H1 (cell line): ENCODE data around the gene ADM. TPM values are rescaled to one million over a fixed set of nuclear protein-coding genes. Genes with fewer than 3 reads are reported as not detected.

Experiments used
- ATF2 ChIP-seq: IDR thresholded peaks from 2 replicates; pipeline ENCODE4 v1.6.1; 2012; ENCODE audit warnings: low read length, inconsistent platforms
- POLR2A ChIP-seq, 2 experiments: IDR thresholded peaks; 1 replicate in 1 of 2; 2 replicates in 1 of 2; pipeline ENCODE4 v1.6.1; 2011; ENCODE audit warnings: low read depth in 2 of 2, low read length in 2 of 2, mild to moderate bottlenecking in 2 of 2; ENCODE audit errors: control extremely low read depth in 1 of 2
- polyA plus RNA-seq, 7 experiments: library from polyadenylated mRNA; depleted of rRNA in 3 of 7; stranded (reverse) in 5 of 7; unstranded in 2 of 7; fragments of >200 nt in 5 of 7; fragments of 200-250 nt in 2 of 7; gene quantifications; 1 replicate in 5 of 7; 2 replicates in 1 of 7; 4 replicates in 1 of 7; pipeline versions ENCODE4 v1.2.1 to v1.2.3, GENCODE V29; 2011 to 2013; ENCODE audit warnings: missing spikeins in 2 of 7, mixed read lengths in 2 of 7
- total RNA-seq: library from RNA; stranded (reverse); fragmentation: NEBNext Ultra II Directional; extraction: Animal tissue kit (Norgen Biotek cat#: 25700); gene quantifications from 2 replicates; pipeline ENCODE4 v1.2.1, GENCODE V29; 2021

Gene ADM
- total and polyA plus RNA-seq, 2 of the 8 experiments (the other 6 are each of a cell fraction or from before 2014, with no cell fraction given) = 94.1 to 95.6 TPM

GRCh38 chr11:10304495-10305261 is at the start of gene ADM (continued):
- TF ChIP-seq ATF2 = no peak
- TF ChIP-seq POLR2A (IDR thresholded peaks at IDR 0.05; ENCODE audit: control extremely low read depth in 1 of 2, low read depth in 2 of 2, low read length in 2 of 2) = peak; percentile 92 to 98
